HCT116 (cell line): Measurements from ENCODE around the gene REXO4.

Experiments used
- CEBPB ChIP-seq: IDR thresholded peaks from 2 replicates; pipeline ENCODE4 v1.6.1; 2012; ENCODE audit warnings: low read depth
- EZH2 ChIP-seq: fragments of 200-600 bp; sonication (generic); IDR thresholded peaks from 2 replicates; pipeline ENCODE4 v1.6.1; 2017; ENCODE audit warnings: antibody characterized with exemption, mixed run types
- EZH2phosphoT487 ChIP-seq: fragments of 200-600 bp; IDR thresholded peaks from 2 replicates; pipeline ENCODE4 v1.6.1; 2018; ENCODE audit warnings: antibody characterized with exemption, borderline replicate concordance
- POLR2A ChIP-seq: IDR thresholded peaks from 2 replicates; pipeline ENCODE4 v1.7.0; 2011; ENCODE audit warnings: borderline replicate concordance; ENCODE audit not compliant: insufficient read depth, insufficient read length; ENCODE audit errors: extremely low read depth
- RAD21 ChIP-seq: IDR thresholded peaks from 2 replicates; pipeline ENCODE4 v1.6.1; 2012; ENCODE audit warnings: low read depth, mild to moderate bottlenecking
- SIN3A ChIP-seq: IDR thresholded peaks from 2 replicates; pipeline ENCODE4 v1.6.1; 2012; ENCODE audit warnings: low read depth
- SP1 ChIP-seq: IDR thresholded peaks from 2 replicates; pipeline ENCODE4 v1.6.1; 2012; ENCODE audit warnings: low read depth
- SRF ChIP-seq: IDR thresholded peaks from 2 replicates; pipeline ENCODE4 v1.6.1; 2012; ENCODE audit warnings: low read depth
- ZNF274 ChIP-seq: fragments of 200-500 bp; sonication (Bioruptor generic); IDR thresholded peaks from 2 replicates; pipeline ENCODE4 v1.6.1; 2014; ENCODE audit warnings: mild to moderate bottlenecking, low read depth, low read length, inconsistent platforms
- TF ChIP-seq, protein P1 (sequence below), 3 experiments: fragments of 200-600 bp in 1 of 3; sonication (generic) in 1 of 3; IDR thresholded peaks in 2 of 3; conservative IDR thresholded peaks in 1 of 3; 2 replicates each; pipeline ENCODE4 v1.5.1; 2012 to 2017; ENCODE audit warnings: low read depth in 2 of 3, low read length in 2 of 3, antibody characterized with exemption in 1 of 3, borderline replicate concordance in 1 of 3, control low read depth in 1 of 3, mild to moderate bottlenecking in 1 of 3, mixed read lengths in 1 of 3, mixed run types in 1 of 3, moderate library complexity in 1 of 3; ENCODE audit not compliant: insufficient read depth in 1 of 3
- TF ChIP-seq, protein P2 (sequence below): IDR thresholded peaks from 2 replicates; pipeline ENCODE4 v1.6.1; 2012
- TF ChIP-seq, protein P3 (sequence below): IDR thresholded peaks from 2 replicates; pipeline ENCODE4 v1.6.1; 2012; ENCODE audit warnings: low read depth

DNA sequence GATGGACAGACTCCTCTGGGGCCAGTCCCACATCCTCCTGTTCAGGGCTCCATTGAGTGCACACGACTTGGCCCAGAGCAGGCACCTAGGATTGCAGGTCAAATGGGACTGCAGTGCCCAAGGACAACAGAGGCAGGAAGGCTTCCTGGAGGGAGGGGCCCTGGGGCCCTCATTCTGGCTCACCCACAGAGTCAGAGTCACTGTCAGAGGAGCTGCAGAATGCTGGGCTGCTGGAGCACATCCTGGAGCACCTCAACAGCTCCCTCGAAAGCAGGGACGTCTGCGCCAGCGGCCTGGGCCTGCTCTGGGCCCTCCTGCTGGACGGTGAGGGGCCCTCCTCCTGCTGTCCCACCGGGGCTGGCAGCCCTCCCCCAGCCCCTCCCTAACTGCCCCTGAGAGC, 15.1 kb downstream of the REXO4 start:
- TF ChIP-seq, protein P1, sequence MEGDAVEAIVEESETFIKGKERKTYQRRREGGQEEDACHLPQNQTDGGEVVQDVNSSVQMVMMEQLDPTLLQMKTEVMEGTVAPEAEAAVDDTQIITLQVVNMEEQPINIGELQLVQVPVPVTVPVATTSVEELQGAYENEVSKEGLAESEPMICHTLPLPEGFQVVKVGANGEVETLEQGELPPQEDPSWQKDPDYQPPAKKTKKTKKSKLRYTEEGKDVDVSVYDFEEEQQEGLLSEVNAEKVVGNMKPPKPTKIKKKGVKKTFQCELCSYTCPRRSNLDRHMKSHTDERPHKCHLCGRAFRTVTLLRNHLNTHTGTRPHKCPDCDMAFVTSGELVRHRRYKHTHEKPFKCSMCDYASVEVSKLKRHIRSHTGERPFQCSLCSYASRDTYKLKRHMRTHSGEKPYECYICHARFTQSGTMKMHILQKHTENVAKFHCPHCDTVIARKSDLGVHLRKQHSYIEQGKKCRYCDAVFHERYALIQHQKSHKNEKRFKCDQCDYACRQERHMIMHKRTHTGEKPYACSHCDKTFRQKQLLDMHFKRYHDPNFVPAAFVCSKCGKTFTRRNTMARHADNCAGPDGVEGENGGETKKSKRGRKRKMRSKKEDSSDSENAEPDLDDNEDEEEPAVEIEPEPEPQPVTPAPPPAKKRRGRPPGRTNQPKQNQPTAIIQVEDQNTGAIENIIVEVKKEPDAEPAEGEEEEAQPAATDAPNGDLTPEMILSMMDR (IDR thresholded peaks at IDR 0.05 in 2 of 3, conservative IDR thresholded peaks at IDR 0.05 in 1 of 3; ENCODE audit: borderline replicate concordance in 1 of 3, insufficient read depth in 1 of 3, low read depth in 2 of 3, low read length in 2 of 3) = no peak
- TF ChIP-seq SRF (no peak), EZH2phosphoT487 (no peak), EZH2 (no peak), POLR2A (no peak), RAD21 (no peak), ZNF274 (no peak), SP1 (no peak), CEBPB (no peak), SIN3A (no peak)
- TF ChIP-seq, protein P2, sequence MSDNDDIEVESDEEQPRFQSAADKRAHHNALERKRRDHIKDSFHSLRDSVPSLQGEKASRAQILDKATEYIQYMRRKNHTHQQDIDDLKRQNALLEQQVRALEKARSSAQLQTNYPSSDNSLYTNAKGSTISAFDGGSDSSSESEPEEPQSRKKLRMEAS = no peak
- TF ChIP-seq, protein P3, sequence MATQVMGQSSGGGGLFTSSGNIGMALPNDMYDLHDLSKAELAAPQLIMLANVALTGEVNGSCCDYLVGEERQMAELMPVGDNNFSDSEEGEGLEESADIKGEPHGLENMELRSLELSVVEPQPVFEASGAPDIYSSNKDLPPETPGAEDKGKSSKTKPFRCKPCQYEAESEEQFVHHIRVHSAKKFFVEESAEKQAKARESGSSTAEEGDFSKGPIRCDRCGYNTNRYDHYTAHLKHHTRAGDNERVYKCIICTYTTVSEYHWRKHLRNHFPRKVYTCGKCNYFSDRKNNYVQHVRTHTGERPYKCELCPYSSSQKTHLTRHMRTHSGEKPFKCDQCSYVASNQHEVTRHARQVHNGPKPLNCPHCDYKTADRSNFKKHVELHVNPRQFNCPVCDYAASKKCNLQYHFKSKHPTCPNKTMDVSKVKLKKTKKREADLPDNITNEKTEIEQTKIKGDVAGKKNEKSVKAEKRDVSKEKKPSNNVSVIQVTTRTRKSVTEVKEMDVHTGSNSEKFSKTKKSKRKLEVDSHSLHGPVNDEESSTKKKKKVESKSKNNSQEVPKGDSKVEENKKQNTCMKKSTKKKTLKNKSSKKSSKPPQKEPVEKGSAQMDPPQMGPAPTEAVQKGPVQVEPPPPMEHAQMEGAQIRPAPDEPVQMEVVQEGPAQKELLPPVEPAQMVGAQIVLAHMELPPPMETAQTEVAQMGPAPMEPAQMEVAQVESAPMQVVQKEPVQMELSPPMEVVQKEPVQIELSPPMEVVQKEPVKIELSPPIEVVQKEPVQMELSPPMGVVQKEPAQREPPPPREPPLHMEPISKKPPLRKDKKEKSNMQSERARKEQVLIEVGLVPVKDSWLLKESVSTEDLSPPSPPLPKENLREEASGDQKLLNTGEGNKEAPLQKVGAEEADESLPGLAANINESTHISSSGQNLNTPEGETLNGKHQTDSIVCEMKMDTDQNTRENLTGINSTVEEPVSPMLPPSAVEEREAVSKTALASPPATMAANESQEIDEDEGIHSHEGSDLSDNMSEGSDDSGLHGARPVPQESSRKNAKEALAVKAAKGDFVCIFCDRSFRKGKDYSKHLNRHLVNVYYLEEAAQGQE = no peak
